ENCODE data around the gene CDC34. TPM values are rescaled to one million over a fixed set of nuclear protein-coding genes. Genes with fewer than 3 reads are reported as not detected.

CDC34 gene
- total RNA-seq, 1 experiment from 2014 or later: 80.5 TPM

- intact Hi-C loops (cut with micrococcal nuclease; ENCODE audit: unreplicated experiment): no loop called here
- Histone ChIP-seq H3K27ac (ENCODE audit: low read length) (no peak overlapping the region), H3K9me3 (ENCODE audit: control insufficient read depth, insufficient read depth, low read depth, low read length) (no peaks in the 10 kb centered on the region), H3K4me3 (ENCODE audit: low read depth in 2 of 2, low read length in 2 of 2) (no peak overlapping the region), H3K4me1 (ENCODE audit: control insufficient read depth, insufficient read depth, low read length) (peaks cover 28% of the 10 kb centered on the region), H3K36me3 (ENCODE audit: control insufficient read depth, insufficient read depth, low read length) (peaks cover 5% of the 10 kb centered on the region; the same call in 1 of the 2 replicates), H3K27me3 (ENCODE audit: control insufficient read depth, insufficient read depth, low read length) (no peaks in the 10 kb centered on the region)
- no TSS peak for BruUV-seq (replicated peaks)
- POLR2A ChIA-PET: no interaction called here
- DNase-seq (ENCODE audit: low read depth, low spot score): no peak
- ATAC-seq: no peak
- CTCF ChIA-PET: no interaction called here
- in situ Hi-C loops (cut with HindIII; ENCODE audit: low pct_unique_long_range_greater_than_20kb, low sequenced_read_pairs): no loop called here
- TF ChIP-seq, protein P1, sequence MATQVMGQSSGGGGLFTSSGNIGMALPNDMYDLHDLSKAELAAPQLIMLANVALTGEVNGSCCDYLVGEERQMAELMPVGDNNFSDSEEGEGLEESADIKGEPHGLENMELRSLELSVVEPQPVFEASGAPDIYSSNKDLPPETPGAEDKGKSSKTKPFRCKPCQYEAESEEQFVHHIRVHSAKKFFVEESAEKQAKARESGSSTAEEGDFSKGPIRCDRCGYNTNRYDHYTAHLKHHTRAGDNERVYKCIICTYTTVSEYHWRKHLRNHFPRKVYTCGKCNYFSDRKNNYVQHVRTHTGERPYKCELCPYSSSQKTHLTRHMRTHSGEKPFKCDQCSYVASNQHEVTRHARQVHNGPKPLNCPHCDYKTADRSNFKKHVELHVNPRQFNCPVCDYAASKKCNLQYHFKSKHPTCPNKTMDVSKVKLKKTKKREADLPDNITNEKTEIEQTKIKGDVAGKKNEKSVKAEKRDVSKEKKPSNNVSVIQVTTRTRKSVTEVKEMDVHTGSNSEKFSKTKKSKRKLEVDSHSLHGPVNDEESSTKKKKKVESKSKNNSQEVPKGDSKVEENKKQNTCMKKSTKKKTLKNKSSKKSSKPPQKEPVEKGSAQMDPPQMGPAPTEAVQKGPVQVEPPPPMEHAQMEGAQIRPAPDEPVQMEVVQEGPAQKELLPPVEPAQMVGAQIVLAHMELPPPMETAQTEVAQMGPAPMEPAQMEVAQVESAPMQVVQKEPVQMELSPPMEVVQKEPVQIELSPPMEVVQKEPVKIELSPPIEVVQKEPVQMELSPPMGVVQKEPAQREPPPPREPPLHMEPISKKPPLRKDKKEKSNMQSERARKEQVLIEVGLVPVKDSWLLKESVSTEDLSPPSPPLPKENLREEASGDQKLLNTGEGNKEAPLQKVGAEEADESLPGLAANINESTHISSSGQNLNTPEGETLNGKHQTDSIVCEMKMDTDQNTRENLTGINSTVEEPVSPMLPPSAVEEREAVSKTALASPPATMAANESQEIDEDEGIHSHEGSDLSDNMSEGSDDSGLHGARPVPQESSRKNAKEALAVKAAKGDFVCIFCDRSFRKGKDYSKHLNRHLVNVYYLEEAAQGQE (IDR thresholded peaks at IDR 0.05; ENCODE audit: insufficient read depth in 1 of 2, low read depth in 2 of 2, low read length in 1 of 2): no peak
- TF ChIP-seq POLR2AphosphoS5 (IDR thresholded peaks at IDR 0.05; ENCODE audit: low read depth, low read length): no peak
- no peak for TF ChIP-seq TCF7L2 (IDR thresholded peaks at IDR 0.05; ENCODE audit: low read depth, low read length)
- TF ChIP-seq SIN3A (IDR thresholded peaks at IDR 0.05; ENCODE audit: borderline replicate concordance, insufficient read depth, low read depth, low read length): no peak
- TF ChIP-seq CTCF (IDR thresholded peaks at IDR 0.05): no peak
Measured at GRCh38 chr19:579842-580155, 48.2 kb downstream of the CDC34 start.

- H3K36me3 ChIP-seq (ENCODE audit: control insufficient read depth, insufficient read depth, low read length): peaks cover 5% of the 10 kb centered on the region; the same call in 1 of the 2 replicates
- no TSS peak for BruUV-seq (replicated peaks)
- intact Hi-C loops (cut with micrococcal nuclease; ENCODE audit: unreplicated experiment): no loop called here
- peaks cover 28% of the 10 kb centered on the region for H3K4me1 ChIP-seq (ENCODE audit: control insufficient read depth, insufficient read depth, low read length)
- DNase-seq (ENCODE audit: low read depth, low spot score) (no peak), ATAC-seq (no peak)
- in situ Hi-C loops (cut with HindIII; ENCODE audit: low pct_unique_long_range_greater_than_20kb, low sequenced_read_pairs): no loop called here
- POLR2A ChIA-PET: no interaction called here
- TF ChIP-seq TCF7L2 (IDR thresholded peaks at IDR 0.05; ENCODE audit: low read depth, low read length) (no peak), POLR2AphosphoS5 (IDR thresholded peaks at IDR 0.05; ENCODE audit: low read depth, low read length) (no peak), SIN3A (IDR thresholded peaks at IDR 0.05; ENCODE audit: borderline replicate concordance, insufficient read depth, low read depth, low read length) (no peak), CTCF (IDR thresholded peaks at IDR 0.05) (no peak)
- TF ChIP-seq, protein P1 (IDR thresholded peaks at IDR 0.05; ENCODE audit: insufficient read depth in 1 of 2, low read depth in 2 of 2, low read length in 1 of 2): no peak
- H3K27me3 ChIP-seq (ENCODE audit: control insufficient read depth, insufficient read depth, low read length): no peaks in the 10 kb centered on the region
- H3K27ac ChIP-seq (ENCODE audit: low read length): no peak overlapping the region
- CTCF ChIA-PET: interaction anchor here (0.6 kb wide), 1 partner anchor 92 kb away, joined by 6 read pairs; no protein-coding TSS in a partner anchor
- no peaks in the 10 kb centered on the region for H3K9me3 ChIP-seq (ENCODE audit: control insufficient read depth, insufficient read depth, low read depth, low read length)
- no peak overlapping the region for H3K4me3 ChIP-seq (ENCODE audit: low read depth in 2 of 2, low read length in 2 of 2)
Measured at GRCh38 chr19:580274-580835, 48.8 kb downstream of the CDC34 start.
